GM19351 (cell line): ENCODE measurements around the gene SMTNL1.
"Not testable (repeated sequence)": the region's sequence is repeated elsewhere in the genome, so short reads cannot be mapped to it uniquely, and the experiment has no call there.

ENCODE experiments used
- ATAC-seq: cut with Tn5 transposase; IDR thresholded peaks from one replicate; pipeline ENCODE4 v1.9.1; 2021; ENCODE audit warnings: mild to moderate bottlenecking, moderate library complexity; ENCODE audit not compliant: unreplicated experiment

The SMTNL1 gene

GRCh38 chr11:57508341-57509170 is 28.8 kb upstream of the SMTNL1 start:
- no peak for ATAC-seq

GRCh38 chr11:57511741-57512430 is 25.5 kb upstream of the SMTNL1 start:
- no peak for ATAC-seq

DNA sequence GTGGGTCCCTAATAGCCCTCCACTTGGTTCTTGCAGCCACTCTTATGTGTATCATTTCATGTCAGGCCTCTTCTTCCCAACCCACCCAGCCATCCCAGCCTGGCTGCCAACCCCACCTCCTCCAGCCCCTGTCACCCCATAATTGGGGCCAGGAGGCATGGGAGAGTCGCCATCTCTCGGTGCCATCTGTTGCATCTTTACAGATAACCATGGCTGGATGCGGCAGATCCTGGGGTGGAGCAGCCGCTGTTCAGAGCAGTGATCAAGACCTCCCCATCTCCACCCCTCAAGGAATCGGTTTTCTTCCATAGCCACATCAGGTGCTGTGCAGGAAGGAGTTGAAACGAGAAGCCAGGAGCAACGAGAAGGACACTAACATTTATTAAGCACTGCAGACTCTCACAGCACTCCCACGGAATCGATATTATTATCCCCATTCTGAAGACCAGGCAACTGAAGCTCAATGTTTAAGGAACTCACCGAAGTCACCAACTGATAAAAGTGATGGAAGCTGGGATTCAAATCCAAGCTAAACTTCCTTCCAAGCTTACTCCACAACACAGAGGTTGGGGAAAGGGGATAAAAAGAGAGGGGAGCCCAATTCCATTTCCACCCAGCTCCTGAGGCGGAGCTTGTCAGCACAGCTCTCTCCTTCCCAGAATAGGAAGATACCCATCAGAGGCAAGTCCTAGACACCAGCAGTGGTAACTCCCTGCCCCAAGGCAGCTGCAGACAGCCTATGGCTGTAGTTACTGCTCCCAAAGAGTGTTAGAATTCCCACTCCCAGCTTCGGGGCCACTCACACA is 24.5 kb upstream of the SMTNL1 start:
- ATAC-seq = no peak

- ATAC-seq = no peak
Measured at GRCh38 chr11:57513452-57513795, 24.0 kb upstream of the SMTNL1 start.

- ATAC-seq = peak; percentile 41
Measured at GRCh38 chr11:57513911-57514537, 23.4 kb upstream of the SMTNL1 start.

DNA sequence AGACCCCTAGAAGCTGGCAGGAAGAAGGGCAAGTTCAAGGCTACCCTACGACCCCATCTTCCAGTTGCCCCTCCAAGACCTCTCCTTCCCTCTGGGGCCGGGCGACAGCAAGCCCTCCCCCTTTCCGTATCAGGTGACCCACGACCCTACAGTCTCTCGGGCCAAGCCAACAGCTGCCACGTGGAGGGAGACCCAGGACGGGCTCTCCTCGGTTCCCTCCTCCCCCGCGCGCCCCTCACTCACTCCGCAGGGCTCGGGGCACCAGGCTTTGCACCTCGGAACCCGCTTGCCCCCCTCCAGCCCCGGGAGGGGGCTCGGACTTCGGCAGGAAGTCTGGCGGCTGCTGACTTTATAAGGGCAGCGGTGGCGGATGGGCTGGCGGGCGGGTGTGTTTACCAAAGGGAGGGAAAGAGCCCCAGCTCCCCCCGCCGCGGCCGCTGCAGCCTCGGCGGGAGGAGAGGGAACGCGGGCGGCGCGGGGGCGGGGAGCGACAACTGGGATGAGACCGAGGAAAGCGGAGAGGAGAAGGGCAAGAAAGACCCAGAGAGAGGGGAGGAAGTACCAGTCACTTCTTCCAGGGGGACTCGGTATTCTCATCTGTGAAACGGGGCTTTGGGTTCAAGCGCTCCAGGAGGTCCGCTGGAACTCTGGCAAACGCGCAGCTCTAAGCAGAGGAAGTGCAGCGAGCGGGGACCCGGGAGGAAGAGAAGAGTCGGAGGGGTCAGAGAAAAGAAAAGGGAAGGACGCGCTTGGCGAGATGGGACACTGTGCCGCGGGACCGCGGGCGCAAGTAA is 22.7 kb upstream of the SMTNL1 start:
- ATAC-seq = peak; percentile 42

GRCh38 chr11:57515332-57516060 is 21.9 kb upstream of the SMTNL1 start, which contains the start of gene SLC43A1:
SLC43A1 (minus strand) TSS chr11:57515702; CDS start chr11:57514111, 1,591 bp downstream.
- ATAC-seq = peak; percentile 39

DNA sequence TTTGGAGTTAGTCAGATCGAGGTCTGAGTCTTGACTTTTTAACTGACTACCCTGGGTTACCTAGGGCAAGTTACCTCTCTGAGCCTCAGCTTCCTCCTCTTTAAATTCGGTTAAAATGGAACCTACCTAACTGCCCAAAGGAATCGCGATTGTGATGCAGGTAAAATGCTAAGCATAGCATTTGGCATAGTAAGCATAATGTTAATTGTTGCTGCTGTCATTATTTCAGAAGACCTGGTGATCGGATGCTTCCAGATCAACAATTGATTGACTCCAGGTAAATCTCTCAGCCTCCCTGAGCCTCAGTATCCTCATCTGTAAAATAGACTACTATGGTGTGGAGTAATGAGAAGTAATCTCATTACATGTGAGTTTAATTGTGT is 21.3 kb upstream of the SMTNL1 start:
- no peak for ATAC-seq

DNA sequence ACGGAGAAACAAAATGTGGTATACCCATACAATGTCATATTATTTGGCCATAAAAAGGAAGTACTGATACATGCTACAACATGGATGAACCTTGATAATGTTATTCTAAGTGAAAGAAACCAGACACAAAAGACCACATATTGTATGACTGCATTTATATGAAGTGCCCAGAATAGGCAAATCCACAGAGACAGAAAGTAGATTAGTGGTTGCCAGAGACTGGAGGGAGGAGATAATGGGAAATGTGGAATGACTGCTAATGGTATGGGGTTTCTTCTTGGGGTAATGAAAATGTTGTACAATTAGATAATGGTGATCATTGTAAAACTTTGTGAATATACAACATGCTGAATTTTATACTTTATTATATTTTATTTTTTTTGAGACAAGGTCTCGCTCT is 16.3 kb upstream of the SMTNL1 start:
- ATAC-seq = no peak

- ATAC-seq = no peak
Measured at GRCh38 chr11:57523419-57523818, 14.0 kb upstream of the SMTNL1 start.

- no peak for ATAC-seq
Measured at GRCh38 chr11:57527056-57527631, 10.3 kb upstream of the SMTNL1 start.

GRCh38 chr11:57529012-57529411 is 8.4 kb upstream of the SMTNL1 start:
- ATAC-seq = no peak

- ATAC-seq = peak; percentile 6
Measured at GRCh38 chr11:57530215-57530595, 7.2 kb upstream of the SMTNL1 start.

GRCh38 chr11:57530596-57531507 is 6.5 kb upstream of the SMTNL1 start, which contains the start of gene TIMM10:
TIMM10 (minus strand) TSS chr11:57530754; CDS start chr11:57530189, 565 bp downstream.
- ATAC-seq = peak; percentile 96

DNA sequence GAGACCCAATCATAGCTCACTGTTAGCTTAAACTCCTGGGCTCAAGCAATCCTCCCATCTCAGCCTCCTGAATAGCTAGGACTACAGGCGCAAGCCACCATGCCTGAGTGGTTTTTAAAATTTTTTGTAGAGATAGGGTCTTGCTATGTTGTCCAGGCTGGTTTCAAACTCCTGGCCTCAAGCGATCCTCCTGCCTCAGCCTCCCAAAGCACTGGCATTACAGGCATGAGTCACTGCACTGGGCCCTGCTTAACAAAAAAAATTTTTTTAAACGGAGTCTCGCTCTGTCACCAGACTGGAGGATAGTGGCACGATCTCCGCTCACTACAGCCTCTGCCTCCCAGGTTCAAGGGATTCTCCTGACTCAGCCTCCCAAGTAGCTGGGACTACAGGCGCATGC is 2.9 kb upstream of the SMTNL1 start:
- not testable (repeated sequence) for ATAC-seq

DNA sequence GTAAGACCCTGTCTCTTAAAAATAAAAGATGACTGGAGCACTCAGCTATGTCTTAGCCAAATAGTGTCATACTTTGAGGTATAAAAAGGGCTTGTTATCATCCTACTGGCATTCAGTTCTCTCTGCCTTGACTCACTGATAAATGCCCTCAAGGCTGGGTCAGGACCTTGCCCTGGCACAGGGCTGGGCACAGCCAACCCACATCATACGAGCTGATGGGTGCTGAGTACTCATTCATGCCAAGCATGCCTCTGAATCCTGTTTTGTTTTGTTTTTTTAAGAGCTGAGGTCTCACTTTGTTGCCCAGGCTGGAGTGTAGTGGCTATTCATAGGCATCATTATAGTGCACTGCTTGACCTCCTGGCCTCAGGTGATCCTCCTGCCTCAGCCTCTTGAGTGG is 1.9 kb downstream of the SMTNL1 start:
- no peak for ATAC-seq

- ATAC-seq = no peak
Measured at GRCh38 chr11:57541169-57541568, 3.8 kb downstream of the SMTNL1 start.

- ATAC-seq = no peak
Measured at GRCh38 chr11:57542582-57542981, 5.2 kb downstream of the SMTNL1 start.
